ENCODE results near the gene CLIC6.

The CLIC6 gene

DNA sequence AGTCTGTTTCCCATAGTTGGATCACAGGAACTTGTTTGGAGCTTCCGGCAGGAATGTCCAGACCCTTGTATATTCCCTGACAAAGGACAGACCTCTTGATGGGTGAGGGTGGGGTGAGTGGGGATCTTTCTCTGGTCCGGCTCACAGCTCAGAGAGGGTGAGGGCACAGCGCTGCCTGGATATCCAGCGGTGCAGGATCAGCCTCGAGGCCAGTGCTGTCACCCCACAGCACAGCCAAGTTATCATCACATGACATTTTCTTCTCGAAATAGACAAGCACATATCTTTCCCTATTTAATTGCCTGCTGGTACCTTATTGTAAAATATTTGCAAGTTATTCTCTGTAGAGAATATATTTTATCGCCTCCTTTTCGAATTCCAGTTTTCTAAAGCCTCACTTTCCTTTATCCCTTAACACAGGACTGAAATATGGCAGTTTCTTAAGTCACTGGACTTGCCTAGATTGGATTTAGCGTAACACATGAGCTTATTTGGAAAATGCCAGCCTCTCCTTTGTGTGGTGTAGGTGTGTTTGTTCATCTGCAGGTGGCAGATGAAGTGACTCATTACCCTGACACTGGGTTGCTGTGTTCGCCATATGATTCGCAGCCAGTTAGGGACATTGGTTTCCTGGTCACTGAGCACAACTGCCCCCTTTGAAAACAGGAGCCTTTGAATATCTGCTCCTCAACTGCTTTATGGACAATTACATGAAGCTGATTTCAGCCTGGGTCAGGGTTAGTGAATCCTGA is 21.4 kb downstream of the CLIC6 start:
- H3K4me3 ChIP-seq (ENCODE audit: low read depth, low read length): no peak overlapping the region
- TF ChIP-seq, protein P1, sequence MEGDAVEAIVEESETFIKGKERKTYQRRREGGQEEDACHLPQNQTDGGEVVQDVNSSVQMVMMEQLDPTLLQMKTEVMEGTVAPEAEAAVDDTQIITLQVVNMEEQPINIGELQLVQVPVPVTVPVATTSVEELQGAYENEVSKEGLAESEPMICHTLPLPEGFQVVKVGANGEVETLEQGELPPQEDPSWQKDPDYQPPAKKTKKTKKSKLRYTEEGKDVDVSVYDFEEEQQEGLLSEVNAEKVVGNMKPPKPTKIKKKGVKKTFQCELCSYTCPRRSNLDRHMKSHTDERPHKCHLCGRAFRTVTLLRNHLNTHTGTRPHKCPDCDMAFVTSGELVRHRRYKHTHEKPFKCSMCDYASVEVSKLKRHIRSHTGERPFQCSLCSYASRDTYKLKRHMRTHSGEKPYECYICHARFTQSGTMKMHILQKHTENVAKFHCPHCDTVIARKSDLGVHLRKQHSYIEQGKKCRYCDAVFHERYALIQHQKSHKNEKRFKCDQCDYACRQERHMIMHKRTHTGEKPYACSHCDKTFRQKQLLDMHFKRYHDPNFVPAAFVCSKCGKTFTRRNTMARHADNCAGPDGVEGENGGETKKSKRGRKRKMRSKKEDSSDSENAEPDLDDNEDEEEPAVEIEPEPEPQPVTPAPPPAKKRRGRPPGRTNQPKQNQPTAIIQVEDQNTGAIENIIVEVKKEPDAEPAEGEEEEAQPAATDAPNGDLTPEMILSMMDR (IDR thresholded peaks at IDR 0.05; ENCODE audit: low read depth, low read length, missing control alignments): no peak
- peaks cover 12% of the 10 kb centered on the region for H3K27me3 ChIP-seq (replicated peaks)
- no peaks in the 10 kb centered on the region for H3K36me3 ChIP-seq (replicated peaks)
- H3K27ac ChIP-seq: no peak overlapping the region
- no peak for DNase-seq
- in situ Hi-C loops (cut with HindIII; ENCODE audit: low pct_ligation_motif_present, low sequenced_read_pairs): no loop called here

DNA sequence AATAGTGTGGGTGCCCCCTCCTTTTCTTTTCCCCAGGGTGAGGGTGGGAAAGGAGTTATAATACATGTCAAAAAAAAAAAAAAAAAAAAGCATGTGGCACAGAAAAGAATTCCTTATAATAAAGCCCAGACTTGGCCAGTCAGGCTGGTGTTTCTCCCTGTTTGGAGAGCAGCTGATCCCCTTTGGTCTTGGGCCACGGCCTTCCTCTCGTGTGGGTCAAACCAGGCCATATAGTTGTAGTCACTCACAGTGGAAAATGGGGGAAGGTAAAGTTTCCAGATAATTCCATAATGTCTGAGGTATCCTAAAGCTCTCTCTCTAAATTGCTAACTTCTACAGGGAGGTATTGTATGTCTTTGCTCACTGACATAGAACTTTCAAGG is 22.0 kb downstream of the CLIC6 start:
- Histone ChIP-seq H3K27ac (no peak overlapping the region), H3K36me3 (replicated peaks) (no peaks in the 10 kb centered on the region), H3K4me3 (ENCODE audit: low read depth, low read length) (no peak overlapping the region), H3K27me3 (replicated peaks) (peaks cover 12% of the 10 kb centered on the region)
- in situ Hi-C loops (cut with HindIII; ENCODE audit: low pct_ligation_motif_present, low sequenced_read_pairs): no loop called here
- DNase-seq: no peak
- TF ChIP-seq, protein P1 (IDR thresholded peaks at IDR 0.05; ENCODE audit: low read depth, low read length, missing control alignments): no peak

DNA sequence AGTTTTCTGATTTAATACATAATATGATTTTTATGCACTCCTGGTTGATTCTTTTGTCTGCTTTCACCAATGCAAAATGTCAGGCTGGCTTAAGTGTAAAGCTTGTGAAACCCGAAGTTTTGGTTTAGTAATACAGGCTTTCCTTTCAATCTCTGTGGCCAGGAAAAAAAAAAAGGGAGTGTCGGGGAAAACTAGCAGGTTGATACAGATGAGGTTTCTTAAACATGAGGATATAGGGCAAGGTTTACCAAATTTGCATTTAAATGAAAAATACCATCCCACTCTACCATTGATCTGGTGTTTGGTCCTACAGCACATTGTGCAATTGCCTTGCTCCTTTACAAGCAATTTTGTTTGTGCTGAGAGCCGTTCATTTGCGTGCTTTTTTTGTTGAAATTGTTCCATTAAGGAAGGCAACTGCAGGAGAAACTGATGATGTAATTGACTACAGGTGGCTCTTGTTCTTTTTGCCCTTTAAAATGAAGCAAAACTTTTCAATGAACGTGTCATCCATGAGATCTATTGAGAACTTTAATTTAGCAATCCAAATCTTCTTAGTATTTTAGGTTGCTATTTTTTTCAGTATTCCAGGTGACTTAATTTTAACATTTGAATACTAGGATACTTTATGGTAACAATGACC is 22.7 kb downstream of the CLIC6 start:
- Histone ChIP-seq H3K27me3 (replicated peaks) (peaks cover 12% of the 10 kb centered on the region), H3K36me3 (replicated peaks) (no peaks in the 10 kb centered on the region), H3K4me3 (ENCODE audit: low read depth, low read length) (no peak overlapping the region), H3K27ac (no peak overlapping the region)
- in situ Hi-C loops (cut with HindIII; ENCODE audit: low pct_ligation_motif_present, low sequenced_read_pairs): no loop called here
- DNase-seq: no peak
- TF ChIP-seq, protein P1 (IDR thresholded peaks at IDR 0.05; ENCODE audit: low read depth, low read length, missing control alignments): no peak

DNA sequence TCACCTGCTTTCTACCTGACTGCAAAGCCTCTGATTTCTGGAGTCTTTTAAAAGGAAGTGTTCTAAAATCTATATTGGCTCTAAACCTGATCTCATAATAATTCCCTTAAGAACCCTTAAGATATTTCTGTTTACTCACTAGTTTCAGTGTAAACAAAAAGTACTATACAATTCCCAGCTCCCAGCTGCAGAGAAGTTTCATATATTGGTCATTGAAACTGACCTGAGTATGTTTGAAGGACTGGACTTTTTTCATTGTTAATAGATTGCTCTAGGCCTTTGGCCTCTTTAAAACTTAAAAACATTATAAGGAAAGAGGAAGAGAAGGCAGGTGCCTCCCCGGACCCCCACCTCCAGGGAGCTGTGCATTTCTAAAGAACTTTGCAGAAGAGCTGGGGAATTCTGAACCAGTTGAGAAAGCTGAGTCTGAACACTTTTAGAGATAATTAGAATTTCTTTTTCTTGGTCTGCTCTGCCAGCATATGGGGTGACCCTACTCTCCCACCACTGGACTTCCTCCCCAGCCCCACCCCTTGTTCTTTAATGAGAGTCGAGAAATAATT is 23.7 kb downstream of the CLIC6 start:
- in situ Hi-C loops (cut with HindIII; ENCODE audit: low pct_ligation_motif_present, low sequenced_read_pairs): no loop called here
- Histone ChIP-seq H3K27me3 (replicated peaks) (peaks cover 12% of the 10 kb centered on the region), H3K36me3 (replicated peaks) (no peaks in the 10 kb centered on the region), H3K4me3 (ENCODE audit: low read depth, low read length) (no peak overlapping the region), H3K27ac (no peak overlapping the region)
- TF ChIP-seq, protein P1 (IDR thresholded peaks at IDR 0.05; ENCODE audit: low read depth, low read length, missing control alignments): no peak
- no peak for DNase-seq

DNA sequence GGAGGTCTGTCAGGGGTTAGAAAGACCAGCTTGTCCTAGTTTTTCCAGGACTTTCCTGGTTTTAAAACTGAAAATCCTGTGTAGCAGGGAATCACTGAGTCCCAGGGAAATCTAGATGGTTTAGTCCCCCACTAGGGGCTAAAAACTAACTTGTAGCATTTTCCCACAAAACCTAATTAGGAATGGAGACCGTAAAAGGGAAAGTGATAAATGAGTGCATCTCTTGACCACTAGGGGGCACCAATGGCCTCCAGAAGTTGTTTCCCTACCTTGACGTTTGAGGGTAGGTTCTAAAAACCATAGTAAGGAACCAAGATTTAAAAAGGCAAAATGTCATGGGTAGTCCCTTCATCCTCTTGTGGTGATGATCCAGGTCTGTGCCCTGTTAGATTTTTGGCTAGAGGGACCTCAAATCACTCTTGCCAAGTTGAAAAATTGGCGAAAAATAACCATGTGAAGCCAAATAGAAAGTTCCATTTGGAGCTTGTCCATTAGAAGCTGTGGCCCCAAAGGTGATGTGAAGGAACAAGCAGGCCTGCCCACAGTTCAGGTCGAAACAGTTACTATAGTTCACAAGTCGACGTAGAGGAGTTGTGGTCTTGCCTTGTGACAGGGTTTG is 24.5 kb downstream of the CLIC6 start:
- no peak overlapping the region for H3K4me3 ChIP-seq (ENCODE audit: low read depth, low read length)
- peak; percentile 50 for DNase-seq
- no peak overlapping the region for H3K27ac ChIP-seq
- no peaks in the 10 kb centered on the region for H3K36me3 ChIP-seq (replicated peaks)
- TF ChIP-seq, protein P1 (IDR thresholded peaks at IDR 0.05; ENCODE audit: low read depth, low read length, missing control alignments): peak; percentile 86
- H3K27me3 ChIP-seq (replicated peaks): peaks cover 12% of the 10 kb centered on the region
- in situ Hi-C loops (cut with HindIII; ENCODE audit: low pct_ligation_motif_present, low sequenced_read_pairs): no loop called here

Measured in brain microvascular endothelial cell (primary cell).